GM21529 (cell line): ENCODE measurements around the gene GBA2.

Experiments used
- ATAC-seq: cut with Tn5 transposase; IDR thresholded peaks from one replicate; pipeline ENCODE4 v1.9.1; 2021; ENCODE audit not compliant: unreplicated experiment

Gene GBA2

DNA sequence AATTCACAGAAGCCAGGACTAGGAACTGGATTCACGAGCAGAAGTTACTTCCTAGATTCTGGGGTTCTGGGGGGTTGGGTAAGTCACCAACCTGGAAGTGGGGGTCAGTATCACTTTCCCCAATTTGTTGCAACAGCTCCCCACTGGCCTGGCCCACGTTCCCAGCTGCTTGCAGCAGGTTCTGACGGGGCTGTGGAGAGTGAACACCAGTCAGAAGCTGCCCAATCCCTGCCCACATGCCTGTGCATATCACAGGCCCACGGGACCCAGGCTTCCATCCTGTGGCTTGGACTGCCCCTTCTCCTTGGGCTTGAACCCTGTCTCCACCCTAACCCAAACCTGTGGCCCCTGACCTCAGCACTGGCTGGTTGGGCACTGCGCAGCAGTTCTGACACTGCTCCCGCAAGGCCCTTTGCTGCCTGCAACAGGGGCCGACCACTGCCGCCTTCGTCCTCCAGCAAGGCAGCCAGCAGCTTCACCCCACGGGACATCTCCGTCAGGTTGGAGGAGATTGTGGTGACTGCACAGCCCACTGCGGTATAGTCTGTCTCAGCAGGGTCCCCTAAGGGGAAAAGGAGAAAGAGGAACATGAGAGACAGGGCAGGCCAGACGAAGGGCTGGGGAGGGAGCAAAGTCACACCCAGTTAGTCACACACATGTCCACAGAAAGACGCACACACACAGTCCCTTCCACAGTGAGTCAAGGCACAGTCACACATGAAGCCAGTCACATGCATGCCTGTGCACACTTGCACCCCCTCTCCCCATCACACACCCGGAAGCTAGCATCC is 30.1 kb downstream of the GBA2 start:
- no peak for ATAC-seq

DNA sequence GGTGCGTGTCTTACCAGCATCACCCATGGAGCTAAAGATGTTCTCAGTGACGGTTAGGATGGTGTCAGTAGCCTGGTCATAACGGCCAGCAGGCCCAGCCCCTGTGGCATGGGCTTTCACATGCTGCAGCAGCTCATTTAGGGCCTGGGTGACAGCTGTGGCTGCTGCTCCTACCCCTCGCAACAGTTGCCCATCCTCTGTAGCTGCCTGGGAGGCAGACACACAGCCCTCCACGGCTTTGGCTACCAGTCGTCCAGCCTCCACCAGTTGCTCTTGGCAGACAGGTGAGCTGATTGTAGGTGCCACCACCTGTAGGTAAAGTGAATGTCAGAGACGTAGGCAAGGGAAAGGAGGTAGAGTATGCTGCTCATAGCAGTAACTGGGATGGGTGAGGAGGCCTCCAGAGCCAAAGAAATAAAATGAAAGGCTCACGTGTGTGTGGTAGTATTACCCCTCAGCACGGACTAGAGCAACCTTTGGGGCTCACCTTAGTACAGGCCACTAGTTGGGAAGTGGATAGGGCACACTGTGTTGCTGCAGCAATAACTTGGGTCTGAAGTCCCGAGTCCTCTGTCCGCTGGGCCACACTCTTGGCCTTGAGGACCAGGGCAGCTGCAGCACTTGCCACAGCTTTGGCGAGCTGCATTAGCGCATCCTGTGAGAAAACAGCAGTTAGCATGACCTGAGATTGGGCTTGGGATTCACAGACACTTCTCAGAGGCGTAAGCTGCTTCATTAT is 31.7 kb downstream of the GBA2 start:
- no peak for ATAC-seq

DNA sequence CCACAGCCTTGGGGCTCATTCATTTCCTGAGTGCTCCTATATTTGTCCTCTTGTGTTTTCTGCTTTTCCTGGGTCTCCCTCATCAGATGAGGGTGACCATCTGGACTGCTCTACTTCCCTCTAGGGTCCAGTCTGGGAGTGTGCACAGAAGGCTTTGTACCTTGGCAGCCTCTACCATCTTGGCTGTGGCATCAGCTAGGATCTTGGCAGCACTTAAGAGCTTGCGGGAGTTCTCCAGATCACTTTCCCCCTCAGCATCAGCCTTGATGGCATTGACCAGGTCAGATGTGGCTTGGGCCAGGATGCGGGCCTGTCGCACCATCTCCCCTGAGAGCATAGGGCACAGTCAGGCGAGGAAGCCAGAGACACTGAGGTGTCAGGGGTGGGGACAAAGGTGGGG is 32.8 kb downstream of the GBA2 start:
- no peak for ATAC-seq

DNA sequence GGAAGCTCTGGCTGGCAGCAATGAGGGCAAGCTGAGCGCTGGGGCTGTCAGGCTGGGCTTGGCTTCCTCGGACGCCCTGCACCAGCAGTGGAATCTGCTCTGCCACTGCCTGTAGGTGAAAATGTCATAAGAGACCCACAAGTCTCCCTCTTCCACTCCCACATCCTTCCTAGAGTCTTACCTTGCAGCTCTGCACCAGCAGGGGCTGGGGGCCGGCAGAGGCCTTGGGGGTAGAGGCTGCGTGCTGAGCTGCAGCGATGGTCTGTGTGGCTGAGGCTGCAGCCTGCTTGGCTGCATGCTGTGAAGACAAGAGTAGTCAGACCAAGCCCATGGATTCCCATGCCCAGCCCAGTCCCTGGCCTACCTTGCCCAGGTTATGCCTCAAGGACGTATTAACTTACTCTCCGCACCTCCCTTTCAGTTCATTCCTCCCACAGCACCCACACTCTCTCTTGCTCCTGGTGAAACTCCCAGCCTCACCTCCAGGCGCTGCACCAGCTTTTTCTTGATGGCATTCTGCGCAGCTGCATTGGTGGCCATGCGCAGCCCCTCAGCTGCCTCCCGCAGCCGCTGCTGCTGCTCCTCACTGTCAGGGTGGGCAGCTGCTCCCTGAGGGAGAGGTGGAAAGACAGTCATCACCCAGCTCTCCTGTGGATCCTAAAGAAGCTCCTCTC is 34.3 kb downstream of the GBA2 start:
- no peak for ATAC-seq

DNA sequence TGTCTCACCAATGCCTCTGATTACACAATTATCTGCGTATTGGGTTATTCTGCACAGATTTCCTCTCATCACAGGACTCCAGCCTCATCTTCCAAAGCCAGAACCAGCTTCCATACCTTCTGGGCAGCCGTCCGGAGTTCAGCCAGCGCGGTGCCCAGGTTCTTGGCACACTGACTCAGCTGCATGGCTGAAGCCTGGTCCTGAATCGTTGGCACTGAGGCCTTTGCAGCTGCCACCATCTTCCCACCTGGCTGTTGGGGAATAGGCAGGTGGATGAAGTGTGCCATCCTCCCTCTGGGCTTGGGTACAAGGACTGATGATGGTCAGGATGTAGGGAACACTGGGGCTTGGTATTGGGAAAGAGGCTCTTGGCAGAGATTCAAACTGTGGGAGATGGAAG is 34.9 kb downstream of the GBA2 start:
- ATAC-seq = no peak

DNA sequence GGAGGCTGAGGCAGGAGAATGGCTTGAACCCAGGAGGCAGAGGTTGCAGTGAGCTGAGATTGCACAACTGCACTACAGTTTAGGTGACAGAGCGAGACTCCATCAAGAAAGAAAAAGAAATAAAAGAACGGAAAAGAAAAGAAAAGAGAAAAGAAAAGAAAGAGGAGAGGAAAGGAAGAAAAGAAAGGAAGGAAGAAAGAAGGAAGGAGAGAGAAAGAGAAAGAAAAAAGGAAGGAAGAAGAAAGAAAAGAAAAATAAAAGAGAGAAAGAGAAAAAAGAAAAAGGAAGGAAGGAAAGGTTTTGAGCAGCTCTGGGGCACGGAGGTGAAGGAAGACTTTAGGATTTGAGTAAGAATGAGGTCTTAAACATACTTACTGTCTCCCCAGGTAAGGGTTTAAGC is 35.5 kb downstream of the GBA2 start:
- ATAC-seq = no peak

DNA sequence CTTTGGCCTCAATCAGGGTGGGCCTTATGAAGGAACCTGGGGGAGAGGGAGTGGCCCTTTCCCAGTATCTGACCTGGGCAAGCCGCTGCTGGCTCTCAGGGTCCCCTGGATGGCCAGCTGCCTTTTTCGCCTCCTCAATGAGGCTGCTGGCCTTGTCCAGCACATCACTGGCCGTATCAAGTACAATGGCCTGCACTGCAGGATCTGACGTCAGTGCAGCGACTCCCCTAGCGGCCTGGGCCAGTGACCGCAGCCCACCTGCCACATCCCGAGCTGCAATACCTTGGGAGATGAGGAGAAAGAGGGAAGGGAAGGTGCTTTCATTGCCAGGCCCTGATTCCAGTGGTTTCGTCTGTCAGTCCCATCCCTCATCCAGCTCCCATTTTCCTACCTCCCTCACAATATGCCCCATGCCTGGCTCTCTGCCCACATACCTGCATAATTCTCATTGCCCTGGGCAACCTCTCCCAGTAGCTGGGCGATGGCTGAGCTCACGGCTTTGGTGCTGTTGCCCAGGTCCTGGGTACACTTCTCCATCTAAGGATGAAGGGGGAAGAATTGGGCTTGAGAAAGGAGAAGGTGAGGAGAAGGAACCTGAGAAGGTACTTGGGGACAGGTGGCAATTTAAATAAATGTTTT is 36.1 kb downstream of the GBA2 start:
- ATAC-seq = no peak

DNA sequence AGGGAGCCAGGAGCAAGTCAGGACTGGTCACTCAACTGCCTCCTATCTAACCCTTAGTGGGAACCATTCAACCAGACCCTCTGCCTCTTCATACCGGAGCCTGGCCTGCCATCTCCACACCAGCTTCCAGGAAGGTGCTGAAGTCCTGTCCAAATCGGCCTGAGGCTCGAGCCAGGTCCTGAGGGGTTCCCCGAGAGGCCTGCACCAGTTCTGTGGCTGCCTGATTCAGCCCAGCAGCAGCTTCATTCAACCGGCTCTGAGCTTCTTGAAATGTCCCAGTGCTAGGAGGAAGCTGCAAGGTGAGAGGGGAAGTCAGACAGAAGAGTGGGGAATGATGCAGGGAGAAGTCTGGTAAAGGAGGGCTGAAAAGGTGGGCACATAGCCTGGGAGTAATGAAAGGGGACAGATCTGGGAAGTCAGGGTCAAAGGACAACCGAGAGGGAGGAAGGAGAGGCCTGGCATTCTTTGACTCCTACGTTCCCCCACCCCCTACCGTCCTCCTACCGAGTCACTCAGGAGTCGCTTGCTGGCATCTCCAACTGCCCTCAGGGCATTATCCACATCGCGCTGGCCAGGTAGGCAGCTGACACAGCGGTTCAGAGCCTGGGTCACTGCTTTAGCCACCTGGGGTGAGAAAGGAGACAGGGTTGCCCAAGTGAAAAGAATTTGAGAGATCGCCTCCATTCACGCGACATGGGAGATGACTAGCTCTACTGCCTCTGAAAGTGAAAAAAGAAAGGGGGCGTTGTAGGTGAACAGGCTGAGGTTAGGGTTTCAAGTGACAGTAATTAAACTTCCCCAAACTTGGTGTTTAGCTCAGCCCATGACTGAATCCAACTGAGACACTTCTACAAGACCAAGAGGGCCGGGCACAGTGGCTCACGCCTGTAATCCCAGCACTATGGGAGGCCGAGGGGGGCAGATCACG is 37.3 kb downstream of the GBA2 start:
- no peak for ATAC-seq

DNA sequence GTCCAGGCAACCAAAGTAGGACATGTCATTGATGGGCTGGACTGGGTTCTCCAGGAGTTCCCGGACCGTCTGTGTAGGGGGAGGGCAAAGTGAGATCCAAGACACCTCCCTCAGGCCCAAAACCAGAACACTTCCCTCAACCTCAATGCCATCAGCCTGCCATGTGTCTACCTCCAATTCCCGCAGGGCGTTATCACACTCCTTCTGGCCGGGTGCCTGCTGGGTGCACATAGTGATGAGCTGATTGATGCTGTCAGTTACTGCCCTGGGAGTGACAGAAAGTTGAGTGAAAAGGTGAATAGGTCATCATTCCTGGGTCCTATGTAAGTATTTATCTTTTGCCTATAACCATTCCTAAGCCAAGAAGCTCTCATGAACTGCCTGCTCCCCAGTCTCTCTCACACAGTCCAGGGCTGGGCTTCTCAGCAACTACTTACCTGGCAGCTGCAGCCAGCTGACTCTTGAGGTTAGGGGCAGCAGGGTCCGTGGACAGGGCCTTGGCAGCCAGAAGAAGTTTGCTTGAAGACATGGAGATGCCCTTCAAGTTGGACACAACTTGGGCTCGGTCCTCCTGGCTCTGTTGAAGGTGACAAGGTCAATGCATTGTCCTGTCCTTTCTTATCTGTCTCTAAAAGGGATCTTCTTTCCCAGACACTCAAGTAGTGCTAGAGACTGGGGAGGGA is 38.1 kb downstream of the GBA2 start:
- ATAC-seq = no peak

DNA sequence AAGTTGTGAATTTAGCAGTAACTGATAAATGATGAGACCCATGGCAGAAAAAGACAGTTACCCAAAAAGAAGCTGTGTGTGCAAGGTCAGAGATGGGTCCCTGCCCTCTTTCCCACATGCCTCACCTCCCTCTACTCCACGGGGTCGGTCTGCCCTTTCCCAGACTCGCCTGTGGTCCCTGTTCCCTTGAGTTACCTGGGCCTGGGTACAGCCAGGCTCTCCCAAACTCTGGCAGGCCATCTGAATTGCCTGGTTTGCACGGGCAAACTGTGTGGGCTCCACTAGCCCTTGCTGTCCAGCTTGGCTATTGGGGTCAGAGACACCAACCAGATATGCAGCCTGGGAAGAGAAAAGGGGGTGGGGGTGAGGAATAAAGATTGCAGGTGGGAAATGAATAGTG is 40.9 kb downstream of the GBA2 start:
- ATAC-seq = no peak

DNA sequence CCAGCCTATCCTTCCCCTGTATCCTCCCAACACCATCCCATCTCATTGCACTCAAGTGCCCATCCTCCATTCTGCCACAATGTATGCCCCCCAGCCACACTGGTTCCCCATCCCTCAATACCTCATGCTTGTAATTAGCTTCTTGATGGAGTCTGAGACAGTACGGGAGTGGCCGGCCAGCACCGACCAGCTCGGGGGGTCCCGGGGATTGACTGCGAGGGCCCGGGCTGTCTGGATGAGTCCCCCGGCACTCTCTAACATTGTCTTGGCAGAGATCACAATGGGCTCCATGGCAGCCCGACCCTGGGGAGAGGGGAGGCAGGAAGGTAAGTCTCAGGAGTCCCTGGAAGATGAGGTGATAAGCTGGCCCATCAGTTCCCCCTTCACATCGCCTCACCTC is 42.1 kb downstream of the GBA2 start:
- no peak for ATAC-seq

DNA sequence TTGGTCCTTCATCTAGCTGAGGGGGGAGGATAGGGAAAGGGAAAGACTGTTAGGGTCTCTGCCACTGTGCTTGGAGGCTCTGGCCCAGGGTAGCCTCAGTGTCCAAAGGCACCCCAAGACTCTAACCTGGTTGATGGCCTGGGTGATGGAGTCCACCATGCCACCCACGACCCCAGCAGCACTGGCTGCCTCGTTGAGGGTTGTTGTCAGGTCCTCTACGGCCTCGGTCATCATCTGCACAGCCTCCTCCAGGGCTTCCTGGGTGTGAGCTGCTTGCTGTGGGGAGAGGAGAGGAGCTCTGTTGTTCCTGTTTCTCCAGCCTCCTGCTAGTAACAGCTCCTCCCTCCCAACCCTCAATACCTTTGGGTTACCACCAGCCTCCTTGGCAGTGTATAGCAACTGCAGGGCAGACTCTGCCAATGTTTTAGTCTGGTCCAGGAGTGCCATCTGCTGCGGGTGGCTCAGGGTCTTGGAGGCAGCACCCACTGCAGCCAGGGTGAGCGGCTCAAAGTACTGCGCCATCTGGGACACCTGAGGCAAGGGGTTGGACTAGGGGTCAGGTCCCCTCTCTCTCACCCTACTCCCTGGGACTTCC is 43.1 kb downstream of the GBA2 start:
- ATAC-seq = no peak

DNA sequence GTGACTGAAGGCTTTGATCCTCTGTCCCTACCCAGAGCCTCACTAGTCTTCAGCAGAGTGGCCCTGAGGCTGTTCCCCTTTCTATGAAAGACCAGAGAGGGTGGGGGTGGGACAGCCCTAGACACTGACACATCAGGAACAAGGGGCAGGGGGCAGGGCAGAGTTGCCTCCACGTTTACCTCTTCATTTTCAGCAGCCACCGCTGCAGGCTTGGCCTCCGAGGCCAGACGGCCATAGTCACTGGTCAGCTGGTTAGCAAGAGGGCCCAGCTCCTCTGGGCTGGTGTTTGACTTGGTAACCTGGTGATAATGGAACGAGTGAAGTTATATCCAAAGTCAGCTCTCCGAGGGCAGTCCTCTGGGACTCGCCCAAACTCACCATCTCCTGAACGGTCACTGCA is 43.7 kb downstream of the GBA2 start:
- ATAC-seq = no peak

DNA sequence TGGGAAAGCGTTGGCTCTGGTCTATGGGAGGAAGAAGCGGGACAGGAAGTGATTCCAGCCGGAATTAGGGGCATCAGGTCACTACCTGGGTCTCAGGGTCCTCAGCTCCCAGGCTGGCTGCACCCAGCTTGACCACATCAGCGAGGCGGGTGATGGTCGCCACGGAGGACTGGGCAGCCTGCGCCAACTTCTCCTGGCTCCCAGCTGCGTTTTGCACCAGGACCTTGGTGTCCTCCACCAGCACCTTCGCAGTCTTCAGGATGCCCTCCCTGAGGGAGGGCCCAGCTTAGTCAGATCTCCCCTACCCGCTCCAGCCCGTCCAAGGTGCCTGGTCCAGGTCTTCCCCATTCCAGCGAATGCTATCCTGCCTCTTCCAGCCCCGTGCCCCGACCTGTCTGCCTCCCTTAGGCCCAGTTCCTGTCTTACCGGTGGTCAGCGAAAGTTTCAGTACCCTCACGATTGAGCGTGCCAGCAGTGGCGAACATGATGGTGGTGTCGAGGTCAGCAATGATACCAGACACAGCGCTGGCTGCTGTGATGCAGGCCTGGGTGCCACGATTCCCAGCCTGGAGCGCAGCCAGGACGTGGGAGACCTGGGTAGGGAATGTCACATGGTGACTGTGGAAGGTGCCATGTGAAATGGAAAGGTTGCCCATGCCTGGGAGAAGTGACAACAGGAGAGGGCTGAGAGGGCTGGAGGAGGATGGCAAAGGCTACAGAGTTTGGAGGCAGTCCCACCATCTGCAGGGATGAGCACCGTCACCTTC is 44.9 kb downstream of the GBA2 start:
- no peak for ATAC-seq

DNA sequence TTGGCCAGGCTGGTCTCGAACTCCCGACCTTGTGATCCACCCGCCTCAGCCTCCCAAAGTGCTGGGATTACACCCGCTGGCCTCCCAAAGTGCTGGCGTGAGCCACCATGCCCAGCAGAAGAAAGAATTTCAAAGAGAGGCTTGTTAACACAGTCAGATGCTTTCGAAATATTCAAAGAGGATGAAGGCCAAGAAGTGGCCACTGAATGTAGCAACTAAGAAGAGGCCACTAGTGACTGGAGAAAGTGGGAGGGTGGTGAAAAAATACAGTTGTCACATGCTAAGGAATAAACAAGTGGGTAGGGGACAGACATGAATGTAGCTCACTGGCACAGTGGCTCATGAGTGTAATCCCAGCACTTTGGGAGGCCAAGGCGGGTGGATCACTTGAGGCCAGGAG is 46.3 kb downstream of the GBA2 start:
- ATAC-seq = no peak

DNA sequence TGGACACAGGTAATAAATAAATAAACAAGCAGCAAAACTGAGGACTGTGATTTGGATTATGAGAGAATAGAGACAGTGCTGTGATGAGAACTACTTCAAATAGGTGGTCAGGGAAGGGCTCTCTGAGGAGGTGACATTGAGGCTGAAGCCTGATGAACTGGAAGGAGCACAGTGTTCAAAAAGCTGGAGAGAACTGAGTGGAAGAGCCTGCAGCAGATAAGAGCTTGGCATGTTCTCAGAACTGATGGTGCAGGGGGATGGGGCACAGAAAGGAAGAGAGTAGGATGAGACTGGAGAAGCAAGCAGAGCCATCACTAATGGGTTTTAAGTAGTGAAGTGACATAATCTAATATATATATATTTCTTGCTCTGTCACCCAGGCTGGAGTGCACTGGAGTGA is 48.1 kb downstream of the GBA2 start:
- ATAC-seq = no peak

DNA sequence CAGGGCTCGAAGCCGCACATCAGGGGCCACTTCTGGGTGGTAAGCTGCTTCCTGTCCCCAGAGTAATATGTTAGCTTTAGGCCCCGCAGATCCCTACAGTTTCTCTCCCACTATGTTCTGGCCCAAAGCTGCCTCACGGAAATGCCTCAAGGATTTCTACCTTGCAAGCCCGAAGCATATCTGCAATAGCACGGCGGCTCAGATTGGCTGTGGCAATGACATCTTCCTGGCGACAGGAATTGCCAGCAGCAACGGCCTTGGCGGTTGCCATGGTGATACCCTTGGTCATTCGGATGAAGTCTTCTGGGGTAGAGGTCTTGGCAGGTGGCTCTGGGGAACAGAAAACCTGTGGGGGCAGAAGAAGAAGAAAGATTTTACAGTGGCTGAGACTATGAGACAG is 49.0 kb downstream of the GBA2 start:
- ATAC-seq = no peak

DNA sequence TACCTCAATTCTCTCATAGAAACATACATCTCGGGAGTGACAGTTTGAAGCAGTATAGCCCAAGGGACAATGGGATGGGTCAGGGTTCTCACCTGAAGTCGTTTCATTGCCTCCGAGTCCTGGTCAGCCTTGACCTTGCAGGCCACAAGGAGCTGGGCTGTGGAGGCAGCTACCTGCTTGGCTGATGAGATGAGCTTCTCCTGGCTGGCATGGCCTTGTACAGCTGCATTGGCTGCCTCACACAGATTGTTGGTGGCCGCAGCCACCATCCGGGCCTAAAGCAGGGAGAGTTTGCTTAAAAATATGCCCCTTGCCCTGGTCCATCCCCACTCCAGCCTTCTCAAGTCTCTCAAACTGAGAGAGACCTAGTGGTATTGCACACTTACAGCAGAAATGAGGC is 50.8 kb downstream of the GBA2 start:
- ATAC-seq = no peak

DNA sequence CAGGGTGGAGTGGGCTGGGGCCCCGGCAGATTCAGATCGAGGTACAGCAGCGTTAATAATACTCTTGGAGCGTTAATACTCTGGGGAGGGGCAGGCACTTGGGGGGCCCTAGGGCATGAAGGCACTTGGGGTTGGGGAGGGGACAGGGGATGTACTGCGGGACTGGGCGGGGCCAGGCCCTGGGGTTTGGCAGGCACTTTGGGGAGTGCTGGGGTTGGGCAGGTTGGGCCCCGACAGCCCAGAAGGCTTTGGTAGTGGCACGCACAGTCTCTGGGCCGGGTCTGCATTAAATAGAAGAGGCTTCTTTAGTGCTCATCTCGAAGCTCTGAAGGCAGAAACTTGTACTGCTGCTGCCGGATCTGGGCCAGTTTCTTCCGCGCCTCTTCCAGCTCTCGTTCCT is 51.5 kb downstream of the GBA2 start:
- no peak for ATAC-seq
